GM21529 (cell line): ENCODE data around the gene DSPP.
A peak's percentile ranks its signal among the peaks of the same experiment; 100 is the strongest.

Source experiments
- ATAC-seq: cut with Tn5 transposase; IDR thresholded peaks from one replicate; pipeline ENCODE4 v1.9.1; 2021; ENCODE audit not compliant: unreplicated experiment

DSPP gene

GRCh38 chr4:87624698-87625097 is 16.4 kb downstream of the DSPP start:
- ATAC-seq: peak; percentile 61

DNA sequence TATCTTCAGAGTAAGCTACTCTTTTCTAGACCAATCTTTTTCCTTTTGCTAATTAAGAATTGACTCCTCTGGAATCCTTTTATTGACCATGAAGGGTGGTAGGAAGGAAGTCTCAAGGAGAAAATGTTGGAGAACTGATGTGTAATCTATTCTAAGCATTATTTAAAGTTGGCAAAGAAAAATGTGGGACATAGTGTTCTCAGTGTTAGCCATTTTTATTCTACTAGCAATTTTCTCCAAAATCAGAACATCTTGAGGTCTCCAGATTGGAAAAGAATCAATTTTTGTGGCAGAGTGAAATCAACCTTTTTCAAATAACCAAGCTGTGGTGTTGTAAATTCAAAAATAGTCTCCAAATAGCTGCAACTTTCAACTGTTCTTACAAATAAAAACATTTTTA is 23.3 kb downstream of the DSPP start:
- no peak for ATAC-seq

GRCh38 chr4:87632469-87632868 is 24.1 kb downstream of the DSPP start:
- ATAC-seq: no peak

DNA sequence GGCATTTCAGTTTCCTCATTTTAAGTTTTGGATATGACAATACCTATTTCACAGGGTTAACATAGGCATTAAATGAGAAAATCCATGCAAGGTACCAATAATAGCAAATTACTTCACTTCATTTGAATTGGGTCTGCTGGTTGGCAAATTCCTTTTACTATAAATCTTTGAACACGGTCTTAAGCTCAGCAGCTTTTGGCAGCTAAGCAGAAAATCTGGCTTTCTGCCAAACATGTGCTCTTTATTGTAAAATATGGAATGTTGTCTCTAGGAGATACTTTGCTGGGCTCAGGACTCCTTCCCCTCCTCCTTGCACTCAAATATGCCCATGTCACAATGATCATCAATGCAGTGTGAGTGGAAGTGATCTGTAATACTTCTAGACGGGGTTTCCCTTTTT is 24.9 kb downstream of the DSPP start:
- no peak for ATAC-seq

DNA sequence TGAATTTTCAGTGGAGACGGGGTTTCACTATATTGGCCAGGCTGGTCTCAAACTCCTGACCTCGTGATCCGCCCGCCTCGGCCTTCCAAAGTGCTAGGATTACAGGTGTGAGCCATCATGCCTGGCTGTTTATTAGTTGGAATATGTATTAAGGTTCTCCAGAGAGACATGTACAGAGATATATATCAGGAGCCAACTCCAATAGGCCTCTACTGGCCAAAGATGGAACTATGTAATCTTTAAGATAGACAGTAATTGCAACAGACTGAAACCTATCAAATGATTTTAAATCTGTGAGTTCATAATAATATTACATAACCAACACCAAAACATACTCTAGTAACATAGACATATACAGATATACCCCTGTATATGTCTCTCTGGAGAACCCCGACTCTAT is 36.0 kb downstream of the DSPP start:
- ATAC-seq: no peak

- ATAC-seq: no peak
These were observed 41.7 kb downstream of the DSPP start, which contains the start of gene DMP1 for GRCh38 chr4:87649980-87650379. Gene DMP1 (plus strand): TSS chr4:87650280. CDS start chr4:87656493, 6,213 bp downstream.

DNA sequence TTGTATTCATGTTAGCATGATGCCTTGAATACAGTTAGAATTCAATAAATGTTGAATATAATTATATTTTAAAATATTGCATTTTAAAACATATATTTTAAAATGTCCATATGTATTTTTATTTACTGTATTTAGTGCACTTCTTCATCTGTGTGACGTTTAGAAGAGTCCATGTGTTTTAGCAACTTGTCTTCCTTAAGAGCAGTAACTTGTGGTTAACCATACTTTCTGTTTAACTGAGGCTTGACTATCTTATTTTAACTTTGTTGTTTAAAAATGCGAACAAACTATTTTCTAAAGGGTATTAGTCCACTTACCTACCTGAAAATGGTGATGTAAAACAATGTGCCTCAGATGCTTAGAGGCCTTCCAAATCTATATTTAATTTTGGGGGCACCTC is 42.6 kb downstream of the DSPP start:
- no peak for ATAC-seq

DNA sequence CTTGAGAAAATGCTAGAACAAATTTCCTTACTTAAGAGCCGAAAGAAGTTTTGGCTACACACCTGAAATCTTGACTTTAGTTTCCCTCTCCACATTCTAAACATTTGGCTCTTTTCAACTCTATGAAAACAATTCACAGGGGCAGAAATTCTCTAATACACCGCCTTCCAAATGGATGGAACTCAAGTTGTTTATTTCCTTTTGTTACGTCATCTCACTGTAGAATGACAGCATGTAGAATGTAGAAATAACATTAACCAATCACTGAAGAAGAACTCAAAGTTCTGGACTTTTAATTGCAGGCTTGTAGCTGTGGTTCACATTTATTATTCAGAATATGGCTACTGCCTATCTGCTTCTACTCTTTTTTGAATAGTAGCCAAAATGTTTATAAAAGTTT is 43.6 kb downstream of the DSPP start:
- no peak for ATAC-seq

DNA sequence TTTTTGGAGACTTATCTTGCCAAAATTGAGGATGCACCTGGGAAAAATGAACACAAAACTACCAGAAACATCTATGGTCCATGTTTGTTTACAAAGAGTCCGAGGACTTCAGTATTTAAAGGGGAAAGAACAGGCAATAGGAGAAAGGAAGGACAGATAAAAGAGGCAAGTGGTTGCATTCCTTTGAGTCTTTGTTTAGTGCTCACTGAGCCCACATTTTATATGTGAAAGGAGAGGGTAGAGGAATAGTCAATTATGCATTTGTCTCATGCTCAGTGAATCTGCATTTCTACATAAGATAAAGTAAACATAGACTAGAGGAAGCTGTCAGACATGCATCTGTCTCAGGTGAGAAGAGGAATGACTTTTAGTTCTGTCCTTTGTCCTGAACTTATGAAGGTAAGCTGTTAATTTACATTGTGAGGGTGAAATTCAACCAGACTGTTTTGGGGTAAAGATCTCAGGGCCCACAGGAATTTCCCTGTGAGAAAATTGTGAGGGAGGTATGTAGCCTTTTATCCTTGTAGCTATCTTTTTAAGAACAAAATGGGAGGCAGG is 46.2 kb downstream of the DSPP start:
- no peak for ATAC-seq

DNA sequence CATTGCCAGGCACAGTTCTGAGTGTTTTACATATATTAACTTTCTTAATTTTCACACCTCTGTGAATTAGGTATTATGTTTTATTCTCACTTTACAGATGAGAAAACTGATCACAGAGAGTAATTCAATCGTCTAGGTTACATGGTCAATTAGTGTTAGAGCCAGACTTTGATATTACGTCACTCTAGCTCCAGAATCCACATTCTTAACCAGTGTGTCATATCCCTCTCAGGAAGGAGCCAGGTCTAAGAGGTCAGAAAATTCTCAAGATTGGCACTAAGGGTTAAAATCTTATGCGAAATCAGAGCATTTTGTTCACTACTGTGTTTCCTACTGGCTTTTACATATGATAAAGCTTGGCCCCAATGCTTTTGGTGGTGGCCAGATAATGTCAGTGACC is 49.2 kb downstream of the DSPP start:
- no peak for ATAC-seq

- ATAC-seq: no peak
These were observed 51.1 kb downstream of the DSPP start for GRCh38 chr4:87659247-87659931.

GRCh38 chr4:87662871-87663270 is 54.5 kb downstream of the DSPP start:
- no peak for ATAC-seq
